Activated CD8-positive, alpha-beta memory T cell treated with anti-CD3 and anti-CD28 coated beads, Interleukin-2, amount 10 ng/mL, durations not matched to agents 7 days and 5 days (primary cell): Measurements from ENCODE around the gene SCAMP1. TPM values are rescaled to one million over a fixed set of nuclear protein-coding genes. Genes with fewer than 3 reads are reported as not detected.

Experiments used
- ATAC-seq: fragments of 150-1000 bp; cut with Tn5 transposase; one replicate; pipeline ENCODE4 v1.10.0; 2021; ENCODE audit warnings: moderate library complexity
- CTCF ChIA-PET: fragments of 350-600 bp; sonication (Branson Sonifier 250); formaldehyde crosslinking; loops from one replicate; lab custom pipeline; 2021; ENCODE audit warnings: antibody characterized with exemption; lab: Charles Lee
- DNase-seq: peaks from one replicate; pipeline ENCODE4 v3.0.0-alpha.2; 2020
- H3K27ac Mint-ChIP-seq: one replicate; pipeline ENCODE4 v1.8.0; 2021; ENCODE audit warnings: mild to moderate bottlenecking, mixed read lengths
- H3K27me3 Mint-ChIP-seq: one replicate; pipeline ENCODE4 v1.8.0; 2021; ENCODE audit warnings: mixed read lengths
- H3K36me3 Mint-ChIP-seq: one replicate; pipeline ENCODE4 v1.8.0; 2021; ENCODE audit warnings: mild to moderate bottlenecking, mixed read lengths
- H3K4me1 Mint-ChIP-seq: one replicate; pipeline ENCODE4 v1.8.0; 2021; ENCODE audit warnings: mixed read lengths
- H3K4me3 Mint-ChIP-seq: one replicate; pipeline ENCODE4 v1.8.0; 2021; ENCODE audit warnings: mild to moderate bottlenecking, moderate library complexity, mixed read lengths
- H3K9me3 Mint-ChIP-seq: one replicate; pipeline ENCODE4 v1.8.0; 2022; ENCODE audit warnings: low read depth, mixed read lengths
- total RNA-seq, 2 experiments: library from RNA; stranded (reverse); gene quantifications; one replicate each; pipeline ENCODE4 v1.2.3, GENCODE V29; 2021

SCAMP1 gene
- total RNA-seq, 2 experiments from 2014 or later: 15.1 to 17.4 TPM

DNA sequence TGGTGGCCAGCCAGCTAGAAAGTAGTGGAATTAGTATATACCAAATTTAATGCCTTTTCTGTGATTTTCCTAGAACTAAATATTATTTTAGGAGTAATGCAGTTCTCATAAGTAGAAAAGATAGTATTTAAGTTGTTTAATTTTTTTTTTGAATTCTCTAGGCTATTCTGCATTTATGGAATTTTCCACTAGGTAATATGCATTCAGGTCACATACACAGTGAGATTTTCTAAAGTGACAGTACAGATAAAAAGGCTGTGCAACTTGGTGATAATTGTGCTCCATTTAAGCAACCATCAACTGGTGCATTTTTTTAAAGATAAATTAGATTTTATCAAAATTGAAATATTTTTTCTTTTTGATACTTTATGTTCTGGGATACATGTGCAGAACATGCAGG, 111.5 kb downstream of the SCAMP1 start:
- DNase-seq: no peak
- Mint-ChIP-seq H3K4me3 (no peak overlapping the region), H3K27ac (no peak overlapping the region), H3K4me1 (no peaks in the 10 kb centered on the region), H3K36me3 (no peaks in the 10 kb centered on the region), H3K9me3 (no peaks in the 10 kb centered on the region), H3K27me3 (no peaks in the 10 kb centered on the region)
- CTCF ChIA-PET: interaction anchor here (1.3 kb wide), 1 partner anchor 62 kb away, joined by 4 read pairs; no protein-coding TSS in a partner anchor
- ATAC-seq: no peak

DNA sequence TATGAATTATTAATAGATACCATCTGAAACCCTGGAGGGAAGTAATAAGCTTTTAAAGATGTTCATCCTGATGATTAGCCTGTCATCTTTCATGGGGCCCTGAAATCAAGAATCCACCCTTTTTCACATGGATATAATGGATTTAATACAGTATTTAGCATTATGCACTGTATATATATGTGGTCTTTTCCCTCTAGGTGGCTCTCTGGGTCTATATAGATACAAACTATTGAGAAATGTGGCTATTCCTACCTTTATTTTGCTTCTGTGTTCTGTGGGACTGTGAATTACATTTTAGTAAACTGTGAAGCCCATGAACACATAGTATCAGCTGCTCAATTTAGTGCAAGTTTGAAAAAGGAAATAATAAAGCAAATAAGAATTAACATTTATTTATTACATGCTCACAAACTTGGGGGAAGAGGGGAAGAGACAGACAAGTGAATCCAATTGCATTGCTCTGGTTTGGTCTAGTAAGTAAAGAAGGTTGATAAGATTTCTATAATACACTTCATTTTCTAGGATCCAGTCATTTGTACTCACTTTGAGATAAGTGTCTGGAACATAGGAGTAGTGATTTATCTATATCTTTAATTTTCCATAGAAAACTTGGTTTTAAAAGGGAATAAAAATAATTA, 112.2 kb downstream of the SCAMP1 start:
- Mint-ChIP-seq H3K36me3 (no peaks in the 10 kb centered on the region), H3K27me3 (no peaks in the 10 kb centered on the region), H3K9me3 (no peaks in the 10 kb centered on the region), H3K4me1 (no peaks in the 10 kb centered on the region), H3K4me3 (no peak overlapping the region), H3K27ac (no peak overlapping the region)
- DNase-seq (no peak), ATAC-seq (no peak)
- CTCF ChIA-PET: no interaction called here

GRCh38 chr5:78473751-78474150, 113.3 kb downstream of the SCAMP1 start:
- Mint-ChIP-seq H3K4me3 (no peak overlapping the region), H3K9me3 (no peaks in the 10 kb centered on the region), H3K27me3 (no peaks in the 10 kb centered on the region), H3K27ac (no peak overlapping the region), H3K36me3 (no peaks in the 10 kb centered on the region), H3K4me1 (no peaks in the 10 kb centered on the region)
- CTCF ChIA-PET: interaction anchor here (0.7 kb wide), 1 partner anchor 9 kb away, joined by 3 read pairs; no protein-coding TSS in a partner anchor
- no peak for DNase-seq
- ATAC-seq: no peak

DNA sequence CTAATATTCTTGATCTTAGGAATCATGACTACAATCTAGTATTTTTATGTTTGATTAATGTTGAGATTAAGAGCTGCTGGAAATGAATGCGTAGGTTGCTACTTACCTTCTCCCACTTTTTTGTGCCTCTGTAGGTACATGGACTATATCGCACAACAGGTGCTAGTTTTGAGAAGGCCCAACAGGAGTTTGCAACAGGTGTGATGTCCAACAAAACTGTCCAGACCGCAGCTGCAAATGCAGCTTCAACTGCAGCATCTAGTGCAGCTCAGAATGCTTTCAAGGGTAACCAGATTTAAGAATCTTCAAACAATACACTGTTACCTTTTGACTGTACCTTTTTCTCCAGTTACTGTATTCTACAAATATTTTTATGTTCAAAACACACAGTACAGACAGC, 115.0 kb downstream of the SCAMP1 start:
- DNase-seq (no peak), ATAC-seq (no peak)
- H3K36me3 Mint-ChIP-seq: no peaks in the 10 kb centered on the region
- CTCF ChIA-PET: interaction anchor here (1.2 kb wide), 1 partner anchor 115 kb away, joined by 3 read pairs; the partner anchor contains the start of gene SCAMP1
- no peak overlapping the region for H3K4me3 Mint-ChIP-seq
- no peaks in the 10 kb centered on the region for H3K9me3 Mint-ChIP-seq
- no peaks in the 10 kb centered on the region for H3K4me1 Mint-ChIP-seq
- no peaks in the 10 kb centered on the region for H3K27me3 Mint-ChIP-seq
- H3K27ac Mint-ChIP-seq: no peak overlapping the region

DNA sequence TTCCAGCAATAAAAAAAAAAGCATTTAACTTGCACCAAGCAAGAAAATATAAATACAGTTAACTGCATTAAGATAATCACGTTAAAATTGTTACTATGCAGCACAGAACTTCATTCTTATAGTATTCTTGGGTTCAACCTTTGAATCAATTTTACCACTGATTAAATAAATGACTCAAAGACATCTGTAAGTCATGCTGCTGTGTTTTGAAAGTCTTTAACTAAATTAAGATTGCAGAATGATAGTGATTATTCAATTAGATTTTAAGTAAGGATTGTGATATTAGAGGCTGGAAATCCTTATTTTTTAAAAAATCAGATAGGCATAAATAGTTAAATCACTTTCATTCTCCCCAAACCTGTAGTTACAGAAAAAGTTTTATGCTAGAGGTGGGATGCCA, 116.4 kb downstream of the SCAMP1 start:
- ATAC-seq (no peak), DNase-seq (no peak)
- Mint-ChIP-seq H3K27me3 (no peaks in the 10 kb centered on the region), H3K27ac (no peak overlapping the region), H3K9me3 (no peaks in the 10 kb centered on the region), H3K4me1 (no peaks in the 10 kb centered on the region), H3K36me3 (no peaks in the 10 kb centered on the region), H3K4me3 (no peak overlapping the region)
- CTCF ChIA-PET: interaction anchor here (1.4 kb wide), 1 partner anchor 9 kb away, joined by 3 read pairs; no protein-coding TSS in a partner anchor

DNA sequence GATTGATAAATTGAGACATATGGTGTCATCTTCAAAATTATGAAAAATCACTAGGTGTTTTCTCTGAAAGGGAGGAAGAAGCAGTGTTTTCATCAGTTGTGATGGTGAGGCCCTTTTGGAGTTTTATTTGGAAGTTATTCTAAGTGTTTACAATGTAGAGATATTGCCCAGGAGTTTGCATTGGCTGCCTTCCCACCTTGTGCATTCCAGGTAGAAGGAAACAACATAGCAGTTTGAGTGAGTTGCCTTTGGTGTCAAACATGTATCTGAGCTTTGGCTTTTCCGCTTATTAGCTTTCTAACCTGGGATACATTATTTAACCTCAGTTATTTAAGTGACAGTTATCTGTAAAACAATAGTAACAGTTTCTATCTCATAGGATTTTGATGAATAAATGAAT, 122.5 kb downstream of the SCAMP1 start:
- CTCF ChIA-PET: no interaction called here
- Mint-ChIP-seq H3K4me1 (peaks cover 14% of the 10 kb centered on the region), H3K4me3 (no peak overlapping the region), H3K36me3 (peaks cover 2% of the 10 kb centered on the region), H3K27me3 (no peaks in the 10 kb centered on the region), H3K27ac (no peak overlapping the region), H3K9me3 (no peaks in the 10 kb centered on the region)
- DNase-seq: no peak
- no peak for ATAC-seq

DNA sequence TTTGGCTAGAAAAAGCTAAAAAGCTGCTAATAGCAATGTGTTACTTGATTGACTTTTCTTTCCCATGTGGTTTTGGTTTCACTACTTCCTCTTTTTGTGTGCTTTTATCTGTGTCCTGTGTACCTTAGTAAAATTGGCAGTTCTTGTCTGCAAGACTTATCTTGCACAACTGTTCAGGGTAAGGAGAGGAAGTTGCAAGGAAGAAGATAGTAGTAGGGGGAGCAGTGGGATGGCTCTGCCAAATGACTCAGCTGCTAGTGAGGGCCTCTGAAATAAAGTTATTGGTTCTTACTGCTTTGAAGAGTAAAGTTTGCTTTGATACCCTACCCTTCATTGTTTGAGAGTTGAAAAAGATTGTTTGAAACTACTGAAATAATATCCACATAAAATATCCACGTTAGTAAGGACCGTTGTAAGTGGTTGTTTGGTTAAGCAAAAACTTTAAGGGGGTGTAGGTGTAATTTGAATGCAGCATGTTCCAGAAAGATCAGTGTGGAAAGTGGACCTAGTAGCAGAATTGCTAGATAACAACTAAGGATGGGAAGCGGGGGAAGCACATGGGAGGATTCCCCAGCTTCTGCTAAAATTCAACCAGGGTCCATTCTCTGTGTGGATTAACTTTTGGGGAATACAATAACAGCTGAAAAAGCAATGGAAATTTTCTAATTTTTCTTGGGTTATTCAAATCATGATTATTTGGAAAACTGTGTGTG, 123.5 kb downstream of the SCAMP1 start:
- peaks cover 4% of the 10 kb centered on the region for H3K36me3 Mint-ChIP-seq
- no peaks in the 10 kb centered on the region for H3K9me3 Mint-ChIP-seq
- no peaks in the 10 kb centered on the region for H3K27me3 Mint-ChIP-seq
- no peak for ATAC-seq
- CTCF ChIA-PET: no interaction called here
- H3K27ac Mint-ChIP-seq: no peak overlapping the region
- no peak overlapping the region for H3K4me3 Mint-ChIP-seq
- peaks cover 14% of the 10 kb centered on the region for H3K4me1 Mint-ChIP-seq
- DNase-seq: no peak

DNA sequence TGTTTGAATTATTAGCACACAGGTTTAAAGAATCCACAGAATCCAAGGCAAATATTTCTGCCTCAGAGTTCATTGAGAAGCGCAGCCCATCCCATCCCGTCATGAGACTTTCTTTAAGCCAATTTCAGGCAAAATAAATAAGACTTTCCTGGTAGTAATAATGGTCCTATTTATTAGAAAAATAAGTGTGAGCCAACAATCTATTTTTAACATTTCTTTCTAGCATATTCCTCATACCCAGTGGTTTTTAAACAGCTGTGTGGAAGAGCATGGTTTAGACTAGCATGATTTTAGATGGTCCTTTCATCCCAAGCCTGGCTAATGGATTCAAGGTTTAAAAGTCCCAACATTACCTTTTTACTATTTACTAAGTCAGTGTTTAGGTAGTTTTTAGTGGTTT, 125.8 kb downstream of the SCAMP1 start:
- CTCF ChIA-PET: no interaction called here
- Mint-ChIP-seq H3K4me3 (no peak overlapping the region), H3K4me1 (peaks cover 14% of the 10 kb centered on the region), H3K36me3 (peaks cover 4% of the 10 kb centered on the region), H3K27me3 (no peaks in the 10 kb centered on the region), H3K9me3 (no peaks in the 10 kb centered on the region), H3K27ac (no peak overlapping the region)
- no peak for ATAC-seq
- no peak for DNase-seq

DNA sequence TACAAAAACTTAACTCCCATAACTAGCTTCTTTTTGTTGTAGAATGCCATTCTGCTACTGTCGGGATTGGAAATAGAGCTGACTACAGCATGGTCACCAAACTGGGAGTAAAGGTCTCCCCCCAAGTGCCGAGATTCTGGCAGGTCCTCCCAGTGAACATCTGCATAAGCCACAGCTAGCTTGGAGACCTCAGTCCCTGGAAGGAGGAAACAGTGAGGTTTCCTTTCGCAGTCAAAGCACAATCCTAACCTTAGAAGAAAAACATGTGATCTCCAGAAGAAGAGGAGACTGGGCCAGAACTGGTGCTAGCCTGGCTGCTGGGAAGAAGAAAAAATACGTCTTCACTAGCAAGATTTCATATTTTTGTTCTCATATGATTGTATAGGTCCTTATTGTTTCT, 127.4 kb downstream of the SCAMP1 start:
- ATAC-seq (no peak), DNase-seq (no peak)
- Mint-ChIP-seq H3K27me3 (no peaks in the 10 kb centered on the region), H3K4me1 (peaks cover 14% of the 10 kb centered on the region), H3K27ac (no peak overlapping the region), H3K36me3 (peaks cover 4% of the 10 kb centered on the region), H3K4me3 (no peak overlapping the region), H3K9me3 (no peaks in the 10 kb centered on the region)
- CTCF ChIA-PET: no interaction called here

DNA sequence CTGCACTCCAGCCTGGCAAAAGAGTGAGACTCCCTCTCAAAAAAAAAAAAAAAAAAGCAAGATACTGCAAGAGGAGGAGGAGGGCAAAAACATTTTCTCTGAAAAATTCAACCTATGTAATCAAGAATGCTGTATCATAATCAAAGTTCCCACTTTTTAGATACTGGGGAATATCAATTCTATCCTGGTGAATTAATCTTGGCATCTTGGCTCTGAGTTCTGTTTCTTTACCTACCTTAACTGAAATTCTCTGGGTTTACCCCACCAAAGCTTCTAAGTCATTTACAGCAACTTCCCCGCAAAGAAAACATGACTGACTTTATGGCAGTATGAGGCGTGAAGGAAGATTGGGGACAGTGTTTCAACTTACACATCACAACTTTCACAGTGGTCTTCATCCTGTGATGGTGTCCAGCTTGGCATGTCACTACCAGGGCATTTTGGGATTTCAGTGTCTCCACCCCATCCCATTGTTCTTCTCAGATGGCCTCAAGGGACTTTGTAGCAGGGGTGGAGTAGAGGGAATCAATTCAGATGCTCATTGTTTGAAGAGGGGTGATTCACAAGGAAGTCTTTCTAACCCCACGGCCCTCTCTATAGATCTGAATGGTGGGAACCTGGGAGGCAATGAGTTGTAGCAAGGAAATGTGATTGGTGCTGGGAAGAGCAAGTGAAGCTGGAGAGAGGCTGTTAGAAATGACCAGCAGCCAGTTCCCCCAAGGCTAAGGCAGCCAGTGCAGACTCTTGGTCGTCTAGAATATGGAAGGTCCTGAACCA, 130.5 kb downstream of the SCAMP1 start:
- H3K36me3 Mint-ChIP-seq: peaks cover 2% of the 10 kb centered on the region
- no peaks in the 10 kb centered on the region for H3K9me3 Mint-ChIP-seq
- H3K4me1 Mint-ChIP-seq: no peaks in the 10 kb centered on the region
- H3K27ac Mint-ChIP-seq: no peak overlapping the region
- H3K27me3 Mint-ChIP-seq: no peaks in the 10 kb centered on the region
- DNase-seq (no peak), ATAC-seq (no peak)
- CTCF ChIA-PET: no interaction called here
- H3K4me3 Mint-ChIP-seq: no peak overlapping the region

DNA sequence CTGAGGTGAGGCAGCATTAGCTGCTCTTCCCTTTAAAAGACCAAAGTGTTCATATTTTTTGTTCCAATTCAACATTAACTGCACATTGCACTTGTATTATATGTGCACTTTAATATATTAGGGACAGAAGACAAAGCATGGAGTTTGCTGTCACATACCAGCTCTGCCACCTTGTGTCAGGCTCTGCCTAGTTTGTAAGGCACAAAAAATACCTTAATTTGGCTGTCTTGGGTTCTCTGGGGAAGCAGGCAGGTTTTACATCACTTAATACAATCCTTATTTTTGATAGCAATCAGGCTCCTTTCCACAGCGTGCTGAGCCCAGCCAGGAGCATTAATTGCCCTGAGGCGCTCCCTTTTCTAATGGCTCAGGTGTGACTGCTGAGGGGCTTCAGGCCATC, 131.8 kb downstream of the SCAMP1 start:
- Mint-ChIP-seq H3K27me3 (peaks cover 5% of the 10 kb centered on the region), H3K9me3 (no peaks in the 10 kb centered on the region), H3K27ac (no peak overlapping the region), H3K36me3 (peaks cover 2% of the 10 kb centered on the region), H3K4me1 (no peaks in the 10 kb centered on the region), H3K4me3 (no peak overlapping the region)
- ATAC-seq (no peak), DNase-seq (no peak)
- CTCF ChIA-PET: no interaction called here

- no peak overlapping the region for H3K27ac Mint-ChIP-seq
- CTCF ChIA-PET: no interaction called here
- ATAC-seq: no peak
These were observed 132.2 kb downstream of the SCAMP1 start for GRCh38 chr5:78492650-78493049.

DNA sequence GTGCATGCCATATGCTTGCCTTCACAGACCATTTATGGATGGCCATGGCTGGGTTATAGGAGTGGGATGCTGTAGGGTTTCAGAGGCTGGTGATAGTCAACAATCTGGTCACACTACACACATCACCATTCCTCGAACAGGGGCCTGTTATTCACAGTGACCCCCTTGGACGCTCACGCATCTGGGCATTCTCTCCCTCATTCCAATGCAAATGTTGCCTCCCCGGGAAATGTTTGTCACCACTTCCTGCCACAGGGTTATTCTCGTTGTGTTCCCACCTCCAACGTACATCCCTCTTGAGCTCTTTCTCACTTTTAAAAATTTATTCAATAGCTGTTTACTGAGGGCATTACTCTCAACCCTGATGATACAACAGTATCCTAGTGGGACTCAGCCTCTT, 135.4 kb downstream of the SCAMP1 start:
- Mint-ChIP-seq H3K4me1 (no peaks in the 10 kb centered on the region), H3K4me3 (no peak overlapping the region), H3K9me3 (no peaks in the 10 kb centered on the region), H3K27ac (no peak overlapping the region), H3K27me3 (peaks cover 26% of the 10 kb centered on the region), H3K36me3 (no peaks in the 10 kb centered on the region)
- ATAC-seq (no peak), DNase-seq (no peak)
- CTCF ChIA-PET: interaction anchor here (1.1 kb wide), 1 partner anchor 28 kb away, joined by 3 read pairs; no protein-coding TSS in a partner anchor

More at GRCh38 chr5:78492650-78493049, 132.2 kb downstream of the SCAMP1 start:
- H3K4me1 Mint-ChIP-seq: no peaks in the 10 kb centered on the region
- no peak for DNase-seq
- peaks cover 2% of the 10 kb centered on the region for H3K36me3 Mint-ChIP-seq
- peaks cover 7% of the 10 kb centered on the region for H3K27me3 Mint-ChIP-seq
- no peaks in the 10 kb centered on the region for H3K9me3 Mint-ChIP-seq
- H3K4me3 Mint-ChIP-seq: no peak overlapping the region
